Gastroesophageal sphincter (tissue), 4 donors: ENCODE results near the gene PTRHD1. TPM values are rescaled to one million over a fixed set of nuclear protein-coding genes. Genes with fewer than 3 reads are reported as not detected.

Source experiments
- ATAC-seq: fragments of 150-250 bp; one replicate; pipeline ENCODE4 v1.9.1; 2016; ENCODE audit warnings: mild to moderate bottlenecking, moderate library complexity
- H3K27ac ChIP-seq, 4 donors: fragments of 200-600 bp; sonication (generic) in 3 of 4; 1 replicate in 3 of 4; 2 replicates in 1 of 4; pipeline ENCODE4 v1.5.1; 2016 to 2019
- H3K27me3 ChIP-seq: fragments of 200-600 bp; sonication (generic); one replicate; pipeline ENCODE4 v1.5.1; 2019
- H3K36me3 ChIP-seq, 2 donors: fragments of 200-600 bp; sonication (generic); one replicate each; pipeline ENCODE4 v1.5.1; 2019; ENCODE audit warnings: control low read depth in 1 of 2
- H3K4me1 ChIP-seq, 3 donors: fragments of 200-600 bp; sonication (generic); 1 replicate in 2 of 3; 2 replicates in 1 of 3; pipeline ENCODE4 v1.5.1; 2016 to 2019; ENCODE audit warnings: control low read depth in 2 of 3
- H3K4me3 ChIP-seq, 2 donors: fragments of 200-600 bp; sonication (generic); one replicate each; pipeline ENCODE4 v1.5.1; 2019; ENCODE audit warnings: mild to moderate bottlenecking in 1 of 2, moderate library complexity in 1 of 2
- H3K9me3 ChIP-seq, 3 donors: fragments of 200-600 bp; sonication (generic); one replicate each; pipeline ENCODE4 v1.5.1; 2017 to 2019; ENCODE audit warnings: control low read depth in 2 of 3
- EP300 ChIP-seq: sonication (generic); formaldehyde crosslinking; IDR thresholded peaks from one replicate; pipeline ENCODE4 v1.6.1; 2017; ENCODE audit warnings: antibody characterized with exemption, mild to moderate bottlenecking
- POLR2A ChIP-seq, 2 donors: fragments of 450-650 bp; IDR thresholded peaks; one replicate each; pipeline ENCODE4 v1.6.1; 2017; ENCODE audit warnings: antibody characterized with exemption in 2 of 2, mild to moderate bottlenecking in 2 of 2, moderate library complexity in 1 of 2
- POLR2AphosphoS5 ChIP-seq: sonication (generic); formaldehyde crosslinking; IDR thresholded peaks from one replicate; pipeline ENCODE4 v1.6.1; 2017; ENCODE audit warnings: antibody characterized with exemption
- WGBS, 2 donors: methylation state at CpG; one replicate each; pipeline ENCODE4 v1.1.5; 2018; ENCODE audit warnings: low coverage in 1 of 2; 5-methylcytosine and 5-hydroxymethylcytosine counted together
- total RNA-seq, 4 donors: library from RNA; depleted of rRNA; stranded (reverse); fragments of >200 nt; gene quantifications; one replicate each; pipeline ENCODE4 v1.1.0, GENCODE V29; 2016
- TF ChIP-seq, protein P1 (sequence below), 4 experiments: fragments of 200-600 bp in 2 of 4; fragments of 450-650 bp in 2 of 4; sonication (generic) in 1 of 4; IDR thresholded peaks; one replicate each; pipeline ENCODE4 v1.5.1; 2017 to 2019; ENCODE audit warnings: antibody characterized with exemption in 4 of 4, mild to moderate bottlenecking in 2 of 4, moderate library complexity in 2 of 4

PTRHD1 gene
- total RNA-seq, 4 donors from 2014 or later = 11.8 to 12.4 (median 12.1) TPM

DNA sequence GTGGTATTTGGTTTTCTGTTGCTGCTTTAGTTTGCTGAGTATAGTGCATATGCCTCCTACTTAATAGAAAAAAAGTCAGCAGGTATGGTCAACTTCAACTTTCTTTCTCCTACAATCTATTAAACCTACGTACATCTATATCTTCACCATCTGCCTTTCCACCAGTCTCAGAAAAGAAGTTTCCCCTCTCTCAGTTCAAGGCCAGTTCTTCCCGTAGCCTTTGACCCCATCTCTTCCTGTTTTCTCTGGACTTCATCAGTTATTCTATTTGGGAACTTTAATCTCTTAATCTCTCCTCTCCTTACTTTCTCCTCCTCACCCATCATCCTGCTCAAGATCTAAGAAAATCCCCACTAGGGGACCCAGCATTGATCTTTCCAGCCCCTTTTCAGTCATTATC, 5.7 kb downstream of the PTRHD1 start:
- Histone ChIP-seq H3K27ac (no peak overlapping the region), H3K4me1 (peaks cover 0 to 17% (median 0%) of the 10 kb centered on the region in 3 donors), H3K4me3 (no peak overlapping the region), H3K27me3 (no peaks in the 10 kb centered on the region), H3K9me3 (no peaks in the 10 kb centered on the region), H3K36me3 (no peaks in the 10 kb centered on the region)
- 69 to 75% methylated on average over 2 of the region's 2 CpGs for WGBS, 2 donors
- ATAC-seq = no peak
- TF ChIP-seq POLR2A (IDR thresholded peaks at IDR 0.05) = no peak
- TF ChIP-seq, protein P1, sequence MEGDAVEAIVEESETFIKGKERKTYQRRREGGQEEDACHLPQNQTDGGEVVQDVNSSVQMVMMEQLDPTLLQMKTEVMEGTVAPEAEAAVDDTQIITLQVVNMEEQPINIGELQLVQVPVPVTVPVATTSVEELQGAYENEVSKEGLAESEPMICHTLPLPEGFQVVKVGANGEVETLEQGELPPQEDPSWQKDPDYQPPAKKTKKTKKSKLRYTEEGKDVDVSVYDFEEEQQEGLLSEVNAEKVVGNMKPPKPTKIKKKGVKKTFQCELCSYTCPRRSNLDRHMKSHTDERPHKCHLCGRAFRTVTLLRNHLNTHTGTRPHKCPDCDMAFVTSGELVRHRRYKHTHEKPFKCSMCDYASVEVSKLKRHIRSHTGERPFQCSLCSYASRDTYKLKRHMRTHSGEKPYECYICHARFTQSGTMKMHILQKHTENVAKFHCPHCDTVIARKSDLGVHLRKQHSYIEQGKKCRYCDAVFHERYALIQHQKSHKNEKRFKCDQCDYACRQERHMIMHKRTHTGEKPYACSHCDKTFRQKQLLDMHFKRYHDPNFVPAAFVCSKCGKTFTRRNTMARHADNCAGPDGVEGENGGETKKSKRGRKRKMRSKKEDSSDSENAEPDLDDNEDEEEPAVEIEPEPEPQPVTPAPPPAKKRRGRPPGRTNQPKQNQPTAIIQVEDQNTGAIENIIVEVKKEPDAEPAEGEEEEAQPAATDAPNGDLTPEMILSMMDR (IDR thresholded peaks at IDR 0.05) = no peak
- TF ChIP-seq POLR2AphosphoS5 = no peak
- TF ChIP-seq EP300 = no peak

DNA sequence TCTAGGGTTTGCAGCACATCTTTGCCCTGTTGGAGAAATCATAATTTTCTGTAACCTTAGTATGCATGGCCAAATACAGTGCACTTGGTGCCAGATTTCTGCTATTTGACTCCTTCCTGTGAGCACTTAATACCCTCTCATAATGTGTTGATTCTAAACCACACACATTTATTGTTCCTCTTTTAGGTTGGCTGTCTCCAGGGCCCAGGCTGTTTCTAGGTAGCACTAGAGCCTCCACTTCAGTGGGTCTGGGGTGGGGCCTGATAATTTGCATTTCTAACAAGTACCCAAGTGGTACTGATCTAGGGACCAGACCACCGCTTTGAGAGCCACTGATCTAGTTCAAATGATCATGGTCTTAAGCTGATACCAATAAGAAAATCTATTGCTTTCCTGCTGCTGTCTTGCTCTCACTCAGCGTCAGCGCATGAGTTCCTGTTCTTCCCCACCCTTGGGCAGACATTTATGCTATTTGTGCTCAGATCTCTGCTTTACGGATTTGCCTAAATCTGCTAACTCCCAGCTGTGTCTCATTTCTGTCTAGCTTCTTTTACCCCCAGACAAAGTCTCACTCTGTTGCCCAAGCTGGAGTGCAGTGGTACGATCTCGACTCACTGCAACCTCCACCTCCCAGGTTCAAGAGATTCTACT, 7.4 kb downstream of the PTRHD1 start:
- no peaks in the 10 kb centered on the region for H3K27me3 ChIP-seq
- no peak overlapping the region for H3K27ac ChIP-seq
- H3K36me3 ChIP-seq = no peaks in the 10 kb centered on the region
- WGBS, 2 donors = 76% methylated on average over 5 of the region's 6 CpGs; no CpG with 5 or more reads in 1 of the 2 donors
- no peak for ATAC-seq
- H3K4me1 ChIP-seq = peaks cover 0 to 9% (median 0%) of the 10 kb centered on the region in 3 donors
- H3K4me3 ChIP-seq = no peak overlapping the region
- TF ChIP-seq POLR2AphosphoS5 (no peak), EP300 (no peak), POLR2A (IDR thresholded peaks at IDR 0.05) (no peak)
- TF ChIP-seq, protein P1 (IDR thresholded peaks at IDR 0.05) = no peak
- no peaks in the 10 kb centered on the region for H3K9me3 ChIP-seq

DNA sequence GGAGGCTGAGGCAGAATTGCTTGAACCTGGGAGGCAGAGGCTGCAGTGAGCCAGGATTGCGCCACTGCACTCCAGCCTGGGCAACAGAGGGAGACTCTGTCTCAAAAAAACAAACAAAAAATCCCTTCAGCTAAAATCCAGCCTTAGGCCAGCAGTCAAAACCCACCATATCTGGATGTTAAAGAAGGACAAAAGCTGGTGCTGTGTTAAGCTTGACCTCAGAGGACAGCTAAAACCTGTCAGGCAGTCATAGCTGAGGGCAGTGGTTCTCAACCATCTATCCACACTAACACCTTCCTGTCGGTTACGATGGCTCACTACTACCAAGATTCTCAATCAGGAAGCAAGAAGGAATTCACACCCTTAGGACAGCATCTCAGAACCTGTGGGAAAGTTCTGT, 9.6 kb downstream of the PTRHD1 start:
- Histone ChIP-seq H3K27ac (no peak overlapping the region), H3K9me3 (no peaks in the 10 kb centered on the region), H3K4me1 (peaks cover 0 to under 1% (median 0%) of the 10 kb centered on the region in 3 donors), H3K4me3 (no peak overlapping the region), H3K27me3 (no peaks in the 10 kb centered on the region), H3K36me3 (no peaks in the 10 kb centered on the region)
- no peak for ATAC-seq
- WGBS, 2 donors = 85 to 100% methylated on average over 1 to 2 of the region's 3 CpGs
- TF ChIP-seq, protein P1 (IDR thresholded peaks at IDR 0.05) = no peak
- TF ChIP-seq EP300 (no peak), POLR2A (IDR thresholded peaks at IDR 0.05) (no peak), POLR2AphosphoS5 (no peak)

DNA sequence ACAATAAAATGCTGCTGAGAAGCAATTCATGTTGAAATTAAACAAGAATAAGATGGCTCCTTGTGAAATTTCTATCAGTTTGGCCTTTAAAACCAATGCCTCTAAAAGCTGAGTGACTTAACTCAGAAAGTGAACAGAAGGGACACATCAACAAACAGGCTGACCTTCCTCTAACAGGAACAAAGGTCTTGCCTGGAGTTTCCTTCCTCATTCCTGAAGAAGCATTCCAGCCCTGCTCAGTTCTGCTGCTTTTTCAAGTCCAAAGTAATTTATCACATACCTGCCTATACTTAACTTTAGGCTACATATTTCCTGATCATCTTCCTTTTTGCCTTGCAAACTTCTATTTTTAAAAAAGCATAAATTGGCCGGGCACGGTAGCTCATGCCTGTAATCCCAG, 14.1 kb downstream of the PTRHD1 start:
- H3K9me3 ChIP-seq = no peaks in the 10 kb centered on the region
- WGBS, 2 donors = 70 to 79% methylated on average over 2 of the region's 2 CpGs
- no peak for ATAC-seq
- no peaks in the 10 kb centered on the region for H3K36me3 ChIP-seq
- no peaks in the 10 kb centered on the region for H3K27me3 ChIP-seq
- H3K27ac ChIP-seq = no peak overlapping the region
- H3K4me1 ChIP-seq = no peaks in the 10 kb centered on the region
- no peak overlapping the region for H3K4me3 ChIP-seq
- TF ChIP-seq EP300 = no peak
- TF ChIP-seq POLR2A (IDR thresholded peaks at IDR 0.05) = no peak
- TF ChIP-seq, protein P1 (IDR thresholded peaks at IDR 0.05) = no peak
- TF ChIP-seq POLR2AphosphoS5 = no peak

DNA sequence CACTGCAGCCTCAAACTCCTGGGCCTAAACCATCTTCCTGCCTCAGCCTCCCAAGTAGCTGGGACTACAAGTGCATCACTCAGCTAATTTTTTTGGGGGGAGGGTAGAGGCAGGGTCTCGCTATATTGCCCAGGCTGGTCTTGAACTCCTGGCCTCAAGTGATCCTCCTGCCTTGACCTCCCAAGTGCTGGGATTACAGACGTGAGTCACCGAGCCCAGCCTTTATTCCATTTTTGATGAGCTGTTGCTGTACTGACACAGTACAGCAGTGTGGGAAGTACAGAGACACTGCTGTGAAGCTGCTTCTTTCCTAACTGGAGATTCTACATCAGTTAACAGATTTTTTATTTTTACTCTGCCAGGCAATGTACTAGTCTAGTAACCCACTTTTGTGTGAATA, 18.8 kb downstream of the PTRHD1 start:
- Histone ChIP-seq H3K9me3 (no peaks in the 10 kb centered on the region), H3K4me1 (no peaks in the 10 kb centered on the region), H3K27ac (no peak overlapping the region), H3K27me3 (no peaks in the 10 kb centered on the region), H3K4me3 (no peak overlapping the region), H3K36me3 (peaks cover 0 to 18% of the 10 kb centered on the region in 2 donors)
- 47 to 48% methylated on average over 2 of the region's 3 CpGs for WGBS, 2 donors
- no peak for ATAC-seq
- TF ChIP-seq POLR2A (IDR thresholded peaks at IDR 0.05) = no peak
- TF ChIP-seq POLR2AphosphoS5 = no peak
- TF ChIP-seq, protein P1 (IDR thresholded peaks at IDR 0.05) = no peak
- TF ChIP-seq EP300 = no peak
